GM18499 (cell line): ENCODE data around the gene HCRTR1.

ENCODE experiments used
- ATAC-seq: cut with Tn5 transposase; IDR thresholded peaks from one replicate; pipeline ENCODE4 v1.9.1; 2021; ENCODE audit warnings: moderate number of reproducible peaks; ENCODE audit not compliant: insufficient read depth, unreplicated experiment

The HCRTR1 gene

GRCh38 chr1:31624731-31625514, 7.4 kb downstream of the HCRTR1 start:
- ATAC-seq = no peak

- no peak for ATAC-seq
Measured at GRCh38 chr1:31625561-31626222, 8.2 kb downstream of the HCRTR1 start.

- no peak for ATAC-seq
Measured at GRCh38 chr1:31626223-31627207, 9.0 kb downstream of the HCRTR1 start.

- ATAC-seq = no peak
Measured at GRCh38 chr1:31627301-31627929, 9.9 kb downstream of the HCRTR1 start.

GRCh38 chr1:31627930-31628559, 10.6 kb downstream of the HCRTR1 start:
- no peak for ATAC-seq

- no peak for ATAC-seq
Measured at GRCh38 chr1:31628931-31629556, 11.6 kb downstream of the HCRTR1 start.

- ATAC-seq = no peak
Measured at GRCh38 chr1:31632649-31633048, 15.2 kb downstream of the HCRTR1 start.

- ATAC-seq = no peak
Measured at GRCh38 chr1:31633117-31633516, 15.6 kb downstream of the HCRTR1 start.

- no peak for ATAC-seq
Measured at GRCh38 chr1:31637915-31638673, 20.6 kb downstream of the HCRTR1 start.

- ATAC-seq = no peak
Measured at GRCh38 chr1:31639543-31639942, 22.1 kb downstream of the HCRTR1 start.

GRCh38 chr1:31640179-31640578, 22.7 kb downstream of the HCRTR1 start:
- no peak for ATAC-seq

- no peak for ATAC-seq
Measured at GRCh38 chr1:31640964-31641363, 23.5 kb downstream of the HCRTR1 start.

GRCh38 chr1:31642366-31642765, 24.9 kb downstream of the HCRTR1 start:
- no peak for ATAC-seq

- no peak for ATAC-seq
Measured at GRCh38 chr1:31642897-31643296, 25.4 kb downstream of the HCRTR1 start.

GRCh38 chr1:31643976-31644559, 26.6 kb downstream of the HCRTR1 start:
- ATAC-seq = no peak

- ATAC-seq = peak; percentile 63
Measured at GRCh38 chr1:31644560-31645273, 27.2 kb downstream of the HCRTR1 start, which contains the start of gene PEF1. Gene PEF1 (minus strand): TSS chr1:31644876. CDS start chr1:31644864, 12 bp downstream.

GRCh38 chr1:31645274-31645568, 27.7 kb downstream of the HCRTR1 start:
- ATAC-seq = no peak
